ENCODE data around the gene GSX1.
A peak's percentile ranks its signal among the peaks of the same experiment; 100 is the strongest.

Gene GSX1

GRCh38 chr13:27770809-27771208 is 21.5 kb upstream of the GSX1 start:
- Histone ChIP-seq H3K36me3 (no peaks in the 10 kb centered on the region), H3K27me3 (peaks cover 33% of the 10 kb centered on the region), H3K4me3 (ENCODE audit: low read depth, low read length) (no peak overlapping the region), H3K4me1 (no peaks in the 10 kb centered on the region), H3K9me3 (no peaks in the 10 kb centered on the region)
- DNase-seq, result no peak
- peak; percentile 65 for TF ChIP-seq CTCF (IDR thresholded peaks at IDR 0.05; ENCODE audit: low read depth, low read length)

DNA sequence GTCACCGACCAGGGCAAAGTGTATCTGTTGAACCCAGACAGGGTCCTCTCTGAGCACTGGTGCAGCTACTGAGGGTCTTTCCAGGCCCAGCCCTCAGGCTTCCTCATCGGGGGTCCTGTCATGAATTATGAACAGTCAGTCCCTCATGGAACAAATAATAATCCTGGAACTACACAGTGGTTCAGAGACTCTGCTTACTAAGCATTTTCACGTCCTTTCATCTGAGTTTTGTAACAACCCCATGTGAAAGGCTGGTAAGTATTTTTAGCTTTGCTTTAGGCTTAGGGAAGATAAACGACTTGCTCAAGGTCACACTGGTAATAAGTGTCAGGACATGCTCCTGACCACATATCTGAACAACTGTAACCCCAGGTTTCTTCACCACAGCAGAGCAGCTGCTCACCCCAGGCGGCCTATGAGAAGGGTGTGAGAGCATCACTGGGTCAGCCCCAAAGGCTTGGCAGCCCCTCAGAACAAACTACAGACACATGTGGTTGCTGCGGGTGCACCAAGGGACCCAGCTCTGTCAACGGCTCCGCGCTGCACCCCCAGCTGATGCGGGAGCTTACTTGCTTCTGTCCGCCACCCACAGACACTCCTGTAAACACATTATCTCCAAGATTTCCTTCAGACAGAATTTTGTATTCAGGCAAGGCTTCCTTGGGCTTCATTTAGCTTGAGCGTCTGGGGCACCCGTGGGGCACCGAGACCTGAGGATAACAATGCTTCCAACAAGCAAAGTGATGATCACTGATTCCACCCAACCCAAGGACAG is 19.4 kb upstream of the GSX1 start:
- no peak for DNase-seq
- Histone ChIP-seq H3K9me3 (no peaks in the 10 kb centered on the region), H3K4me1 (no peaks in the 10 kb centered on the region), H3K27me3 (peaks cover 43% of the 10 kb centered on the region), H3K4me3 (ENCODE audit: low read depth, low read length) (no peak overlapping the region), H3K36me3 (no peaks in the 10 kb centered on the region)
- TF ChIP-seq CTCF (IDR thresholded peaks at IDR 0.05; ENCODE audit: low read depth, low read length), result no peak

DNA sequence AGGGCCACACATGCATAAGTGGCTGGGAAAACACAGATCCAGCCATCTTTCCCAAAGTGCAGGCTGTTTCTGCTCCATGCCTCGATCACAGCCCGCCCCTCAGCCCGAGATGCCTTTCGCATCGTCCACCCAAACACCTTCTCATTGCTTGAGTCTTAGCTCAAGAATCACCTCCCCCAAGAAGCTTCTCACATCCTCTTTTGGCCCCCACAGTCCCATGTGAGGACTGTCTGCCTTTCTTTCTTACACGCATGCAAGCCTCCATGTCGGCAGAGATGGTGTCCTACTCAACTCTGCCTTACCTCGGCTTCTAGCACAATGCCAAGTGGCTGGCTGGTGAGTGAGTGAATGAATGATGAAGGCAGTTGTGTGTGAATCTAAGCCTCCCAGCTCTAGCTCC is 18.1 kb upstream of the GSX1 start:
- Histone ChIP-seq H3K9me3 (no peaks in the 10 kb centered on the region), H3K4me3 (ENCODE audit: low read depth, low read length) (no peak overlapping the region), H3K27me3 (peaks cover 49% of the 10 kb centered on the region), H3K36me3 (no peaks in the 10 kb centered on the region), H3K4me1 (no peaks in the 10 kb centered on the region)
- DNase-seq, result no peak
- no peak for TF ChIP-seq CTCF (IDR thresholded peaks at IDR 0.05; ENCODE audit: low read depth, low read length)

GRCh38 chr13:27774651-27775050 is 17.6 kb upstream of the GSX1 start:
- no peak for DNase-seq

GRCh38 chr13:27775943-27776342 is 16.3 kb upstream of the GSX1 start:
- TF ChIP-seq CTCF (IDR thresholded peaks at IDR 0.05; ENCODE audit: low read depth, low read length), result no peak
- Histone ChIP-seq H3K27me3 (peaks cover 42% of the 10 kb centered on the region), H3K36me3 (no peaks in the 10 kb centered on the region), H3K4me3 (ENCODE audit: low read depth, low read length) (no peak overlapping the region), H3K4me1 (no peaks in the 10 kb centered on the region), H3K9me3 (no peaks in the 10 kb centered on the region)
- DNase-seq, result no peak

More at GRCh38 chr13:27774651-27775050, 17.6 kb upstream of the GSX1 start:
- Histone ChIP-seq H3K9me3 (no peaks in the 10 kb centered on the region), H3K36me3 (no peaks in the 10 kb centered on the region), H3K27me3 (peaks cover 48% of the 10 kb centered on the region), H3K4me1 (no peaks in the 10 kb centered on the region), H3K4me3 (ENCODE audit: low read depth, low read length) (no peak overlapping the region)
- no peak for TF ChIP-seq CTCF (IDR thresholded peaks at IDR 0.05; ENCODE audit: low read depth, low read length)

GRCh38 chr13:27782151-27782550 is 10.1 kb upstream of the GSX1 start:
- Histone ChIP-seq H3K27me3 (peaks cover 63% of the 10 kb centered on the region), H3K4me1 (no peaks in the 10 kb centered on the region), H3K9me3 (no peaks in the 10 kb centered on the region), H3K4me3 (ENCODE audit: low read depth, low read length) (no peak overlapping the region), H3K36me3 (no peaks in the 10 kb centered on the region)
- DNase-seq, result no peak
- no peak for TF ChIP-seq CTCF (IDR thresholded peaks at IDR 0.05; ENCODE audit: low read depth, low read length)

All from BE2C (cell line).